Endodermal cell (in vitro differentiated cells): ENCODE results near the gene PTN. TPM values are rescaled to one million over a fixed set of nuclear protein-coding genes. Genes with fewer than 3 reads are reported as not detected.

ENCODE experiments used
- DNase-seq: peaks from one replicate; pipeline ENCODE4 v3.0.0-alpha.2; 2017
- H3K27ac ChIP-seq: 2 replicates; pipeline ENCODE4 v1.5.1; 2013; ENCODE audit warnings: mild to moderate bottlenecking, low read depth, low read length, moderate library complexity
- H3K27me3 ChIP-seq: 2 replicates; pipeline ENCODE4 v1.6.1; 2013; ENCODE audit warnings: mild to moderate bottlenecking, low read length, moderate library complexity; ENCODE audit not compliant: insufficient read depth, control insufficient read depth, poor library complexity, severe bottlenecking
- H3K36me3 ChIP-seq: 2 replicates; pipeline ENCODE4 v1.7.0; 2013; ENCODE audit warnings: mild to moderate bottlenecking, low read length, moderate library complexity; ENCODE audit not compliant: control insufficient read depth, insufficient read depth
- H3K4me1 ChIP-seq: one replicate; pipeline ENCODE4 v1.7.0; 2013; ENCODE audit warnings: low read length; ENCODE audit not compliant: control insufficient read depth, insufficient read depth
- H3K4me3 ChIP-seq: 2 replicates; pipeline ENCODE4 v1.5.1; 2013; ENCODE audit warnings: mild to moderate bottlenecking, low read length, moderate library complexity
- H3K9ac ChIP-seq: 2 replicates; pipeline ENCODE4 v1.6.1; 2013; ENCODE audit warnings: mild to moderate bottlenecking, low read length, moderate library complexity; ENCODE audit not compliant: poor library complexity, severe bottlenecking; ENCODE audit errors: extremely low read depth
- H3K9me3 ChIP-seq: 2 replicates; pipeline ENCODE4 v1.6.1; 2013; ENCODE audit warnings: mild to moderate bottlenecking, low read length, moderate library complexity; ENCODE audit not compliant: control insufficient read depth
- H3K27ac Mint-ChIP-seq: 2 replicates; pipeline ENCODE4 v1.8.0; 2020; ENCODE audit warnings: mixed read lengths
- H3K27me3 Mint-ChIP-seq: 2 replicates; pipeline ENCODE4 v1.8.0; 2021; ENCODE audit warnings: mild to moderate bottlenecking, mixed read lengths; ENCODE audit not compliant: insufficient read depth
- H3K36me3 Mint-ChIP-seq: 2 replicates; pipeline ENCODE4 v1.8.0; 2020; ENCODE audit warnings: low read depth, mixed read lengths
- H3K4me1 Mint-ChIP-seq: 2 replicates; pipeline ENCODE4 v1.8.0; 2020; ENCODE audit warnings: mixed read lengths
- H3K4me3 Mint-ChIP-seq: 2 replicates; pipeline ENCODE4 v1.8.0; 2020; ENCODE audit warnings: mild to moderate bottlenecking, moderate library complexity, mixed read lengths
- H3K9me3 Mint-ChIP-seq: 2 replicates; pipeline ENCODE4 v1.8.0; 2020; ENCODE audit warnings: mild to moderate bottlenecking, mixed read lengths
- CTCF ChIP-seq: fragments of 200-600 bp; sonication (generic); conservative IDR thresholded peaks from 2 replicates; pipeline ENCODE4 v1.5.0; 2021; ENCODE audit warnings: antibody characterized with exemption, mild to moderate bottlenecking
- WGBS, 2 experiments: methylation state at CpG; one replicate each; pipeline versions ENCODE4 v1.1.5 to v1.1.7; 2013; ENCODE audit warnings: missing lambda C conversion rate in 2 of 2, mixed read lengths in 1 of 2; ENCODE audit not compliant: insufficient coverage in 1 of 2, insufficient read length in 1 of 2; 5-methylcytosine and 5-hydroxymethylcytosine counted together
- total RNA-seq, 2 donors: library from RNA; stranded (reverse); fragmentation: NEBNext Ultra II Directional in 1 of 2; extraction: Animal tissue kit (Norgen Biotek cat#: 25700) in 1 of 2; gene quantifications; 2 replicates in 1 of 2; 3 replicates in 1 of 2; pipeline ENCODE4 v1.2.1, GENCODE V29; 2021

PTN gene
- total RNA-seq, 2 donors from 2014 or later: 4.8 to 5.6 TPM

- no peak for TF ChIP-seq CTCF
- no peak for DNase-seq
- Histone ChIP-seq H3K27me3 (no peaks in the 10 kb centered on the region), H3K4me3 (no peak overlapping the region), H3K36me3 (no peaks in the 10 kb centered on the region), H3K9me3 (peaks cover 11% of the 10 kb centered on the region), H3K27ac (no peak overlapping the region), H3K4me1 (no peaks in the 10 kb centered on the region), H3K9ac (no peak overlapping the region)
- Mint-ChIP-seq H3K9me3 (peaks cover 21% of the 10 kb centered on the region), H3K27ac (no peak overlapping the region), H3K4me3 (no peak overlapping the region), H3K27me3 (no peaks in the 10 kb centered on the region), H3K4me1 (no peaks in the 10 kb centered on the region), H3K36me3 (no peaks in the 10 kb centered on the region)
- 93% methylated on average over 2 of the region's 2 CpGs; no CpG with 5 or more reads in 1 of the 2 experiments for WGBS, 2 experiments
These were observed 28.1 kb upstream of the PTN start for GRCh38 chr7:137371616-137372015.

- no peak for TF ChIP-seq CTCF
- Histone ChIP-seq H3K4me1 (no peaks in the 10 kb centered on the region), H3K9me3 (peaks cover 40% of the 10 kb centered on the region), H3K27me3 (no peaks in the 10 kb centered on the region), H3K4me3 (no peak overlapping the region), H3K9ac (no peak overlapping the region), H3K27ac (no peak overlapping the region), H3K36me3 (no peaks in the 10 kb centered on the region)
- DNase-seq: no peak
- H3K4me3 Mint-ChIP-seq: no peak overlapping the region
- H3K27me3 Mint-ChIP-seq: no peaks in the 10 kb centered on the region
- no peak overlapping the region for H3K27ac Mint-ChIP-seq
- H3K9me3 Mint-ChIP-seq: peaks cover 62% of the 10 kb centered on the region
- H3K4me1 Mint-ChIP-seq: no peaks in the 10 kb centered on the region
- H3K36me3 Mint-ChIP-seq: no peaks in the 10 kb centered on the region
- 86 to 89% methylated on average over 3 to 5 of the region's 5 CpGs for WGBS, 2 experiments
These were observed 23.5 kb upstream of the PTN start for GRCh38 chr7:137366995-137367394.

GRCh38 chr7:137363683-137364082 lies 20.1 kb upstream of the PTN start:
- no peaks in the 10 kb centered on the region for H3K27me3 Mint-ChIP-seq
- Histone ChIP-seq H3K4me3 (no peak overlapping the region), H3K4me1 (no peaks in the 10 kb centered on the region), H3K27me3 (no peaks in the 10 kb centered on the region), H3K27ac (no peak overlapping the region), H3K9me3 (peaks cover 73% of the 10 kb centered on the region), H3K36me3 (no peaks in the 10 kb centered on the region), H3K9ac (no peak overlapping the region)
- peaks cover 90% of the 10 kb centered on the region for H3K9me3 Mint-ChIP-seq
- WGBS, 2 experiments: 93 to 94% methylated on average over 6 of the region's 6 CpGs
- no peak overlapping the region for H3K4me3 Mint-ChIP-seq
- H3K36me3 Mint-ChIP-seq: no peaks in the 10 kb centered on the region
- no peak for TF ChIP-seq CTCF
- DNase-seq: no peak
- H3K27ac Mint-ChIP-seq: no peak overlapping the region
- H3K4me1 Mint-ChIP-seq: no peaks in the 10 kb centered on the region
